HCT116 (cell line): ENCODE measurements around the gene ADGRF4.

ENCODE experiments used
- CEBPB ChIP-seq: IDR thresholded peaks from 2 replicates; pipeline ENCODE4 v1.6.1; 2012; ENCODE audit warnings: low read depth
- TF ChIP-seq, protein P1 (sequence below), 3 experiments: fragments of 200-600 bp in 1 of 3; sonication (generic) in 1 of 3; IDR thresholded peaks in 2 of 3; conservative IDR thresholded peaks in 1 of 3; 2 replicates each; pipeline ENCODE4 v1.5.1; 2012 to 2017; ENCODE audit warnings: low read depth in 2 of 3, low read length in 2 of 3, antibody characterized with exemption in 1 of 3, borderline replicate concordance in 1 of 3, control low read depth in 1 of 3, mild to moderate bottlenecking in 1 of 3, mixed read lengths in 1 of 3, mixed run types in 1 of 3, moderate library complexity in 1 of 3; ENCODE audit not compliant: insufficient read depth in 1 of 3

DNA sequence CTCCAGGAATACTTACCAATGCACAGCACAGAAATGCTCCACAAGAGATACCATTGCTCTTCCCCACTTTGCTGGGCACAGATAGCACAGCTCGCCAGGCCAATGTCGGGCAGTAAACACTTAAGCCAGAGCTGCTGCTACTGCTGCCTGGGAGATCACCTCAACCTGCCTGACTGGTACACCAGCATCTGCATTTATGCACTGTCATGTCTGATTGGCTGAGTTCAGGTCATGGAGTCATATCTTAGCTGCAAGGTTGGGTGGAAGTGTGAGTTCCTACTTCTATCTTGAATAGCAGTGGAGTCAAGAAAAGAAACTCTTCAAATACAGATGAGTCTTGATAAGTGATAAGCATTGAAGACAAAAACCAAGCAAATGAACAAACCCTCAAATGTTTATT lies 10.9 kb upstream of the ADGRF4 start:
- no peak for TF ChIP-seq CEBPB
- TF ChIP-seq, protein P1, sequence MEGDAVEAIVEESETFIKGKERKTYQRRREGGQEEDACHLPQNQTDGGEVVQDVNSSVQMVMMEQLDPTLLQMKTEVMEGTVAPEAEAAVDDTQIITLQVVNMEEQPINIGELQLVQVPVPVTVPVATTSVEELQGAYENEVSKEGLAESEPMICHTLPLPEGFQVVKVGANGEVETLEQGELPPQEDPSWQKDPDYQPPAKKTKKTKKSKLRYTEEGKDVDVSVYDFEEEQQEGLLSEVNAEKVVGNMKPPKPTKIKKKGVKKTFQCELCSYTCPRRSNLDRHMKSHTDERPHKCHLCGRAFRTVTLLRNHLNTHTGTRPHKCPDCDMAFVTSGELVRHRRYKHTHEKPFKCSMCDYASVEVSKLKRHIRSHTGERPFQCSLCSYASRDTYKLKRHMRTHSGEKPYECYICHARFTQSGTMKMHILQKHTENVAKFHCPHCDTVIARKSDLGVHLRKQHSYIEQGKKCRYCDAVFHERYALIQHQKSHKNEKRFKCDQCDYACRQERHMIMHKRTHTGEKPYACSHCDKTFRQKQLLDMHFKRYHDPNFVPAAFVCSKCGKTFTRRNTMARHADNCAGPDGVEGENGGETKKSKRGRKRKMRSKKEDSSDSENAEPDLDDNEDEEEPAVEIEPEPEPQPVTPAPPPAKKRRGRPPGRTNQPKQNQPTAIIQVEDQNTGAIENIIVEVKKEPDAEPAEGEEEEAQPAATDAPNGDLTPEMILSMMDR (IDR thresholded peaks at IDR 0.05 in 2 of 3, conservative IDR thresholded peaks at IDR 0.05 in 1 of 3; ENCODE audit: borderline replicate concordance in 1 of 3, insufficient read depth in 1 of 3, low read depth in 2 of 3, low read length in 2 of 3), result no peak
